GM10847 (cell line): ENCODE measurements around the gene TMEM51.

Experiments used
- POLR2A ChIP-seq: IDR thresholded peaks from 2 replicates; pipeline ENCODE4 v1.6.1; 2011; ENCODE audit not compliant: insufficient read length; ENCODE audit errors: extremely low read depth

Gene TMEM51

DNA sequence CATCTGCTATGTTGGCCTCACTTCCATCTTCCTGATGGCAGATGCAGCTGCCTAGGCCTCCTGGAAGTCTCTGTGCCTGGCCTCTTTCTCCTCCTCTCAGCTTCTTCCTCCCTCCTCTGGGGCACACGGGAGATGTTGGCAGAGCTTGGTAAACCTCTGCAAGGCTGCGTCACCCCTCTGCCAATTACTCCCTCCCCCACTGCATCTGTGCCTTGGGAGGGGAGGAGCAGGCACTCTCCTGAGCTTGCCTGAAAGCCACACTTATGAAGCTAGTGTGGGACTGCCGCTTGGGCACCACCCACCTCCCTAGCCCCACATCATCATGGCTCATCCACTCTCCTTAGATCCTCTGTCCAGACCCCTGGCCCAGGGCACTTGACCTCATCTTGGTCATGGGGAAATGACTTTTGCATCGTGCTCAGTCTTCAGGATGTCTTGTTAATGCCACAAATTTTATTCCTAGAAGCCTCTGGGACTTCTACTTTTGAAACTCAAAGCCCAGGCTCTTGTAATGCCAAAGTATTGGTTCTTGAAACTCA lies 7.3 kb upstream of the TMEM51 start:
- no peak for TF ChIP-seq POLR2A

DNA sequence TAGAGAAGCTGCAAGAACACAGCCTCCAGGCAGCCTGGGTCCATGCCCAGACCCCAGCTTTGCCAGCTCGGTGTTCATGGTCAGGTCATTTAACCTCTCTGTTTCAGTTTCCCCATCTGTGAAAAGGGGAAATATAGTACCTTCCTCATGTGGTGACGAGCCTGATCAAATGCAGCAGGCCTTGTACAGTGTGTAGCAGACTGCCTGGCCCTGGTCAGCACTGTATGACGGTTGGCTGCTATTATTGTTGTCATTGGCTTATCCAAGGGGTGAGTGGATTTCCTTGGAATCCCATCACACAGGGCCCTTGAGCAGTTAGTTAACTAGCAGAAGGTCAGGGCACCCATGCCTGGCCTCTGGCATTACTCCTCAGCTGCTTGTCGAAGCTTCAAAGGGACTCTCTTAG lies 6.6 kb upstream of the TMEM51 start:
- TF ChIP-seq POLR2A: no peak

DNA sequence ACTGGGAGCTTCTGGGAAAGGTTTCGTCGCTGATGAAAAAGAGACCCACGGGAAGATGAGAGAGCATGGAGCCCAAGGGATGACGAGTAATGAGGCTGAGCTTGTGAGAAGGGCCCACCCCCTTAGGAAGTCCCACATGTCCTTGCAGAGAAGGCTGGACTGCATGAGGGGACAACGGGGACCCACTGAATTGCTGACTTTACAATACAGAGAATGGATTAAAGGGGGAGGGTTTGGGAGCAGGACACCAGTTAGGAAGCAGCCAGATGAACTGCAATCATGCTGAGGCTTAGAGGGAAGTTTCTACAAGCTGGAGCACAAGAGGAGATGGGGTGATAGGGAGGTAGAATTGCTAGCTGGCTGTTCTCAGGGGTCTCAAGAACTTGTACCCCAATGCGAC lies 5.5 kb upstream of the TMEM51 start:
- no peak for TF ChIP-seq POLR2A

DNA sequence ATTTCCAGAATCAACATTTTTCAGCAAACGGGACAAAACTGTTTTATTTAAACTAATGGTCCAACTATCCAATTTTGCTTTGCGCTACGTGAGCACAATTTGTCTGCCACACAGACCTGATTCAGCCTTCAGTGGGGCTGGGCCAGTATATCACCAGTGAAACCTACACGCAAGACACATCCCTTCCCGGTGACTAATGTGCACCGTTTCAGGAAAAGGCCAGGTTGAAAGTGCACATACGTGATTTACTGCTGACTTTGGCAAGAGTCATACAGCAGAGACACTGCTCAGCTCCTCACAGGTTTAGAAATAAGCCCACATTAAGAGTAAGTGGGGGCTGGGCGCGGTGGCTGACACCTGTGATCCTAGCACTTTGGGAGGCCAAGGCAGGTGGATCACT lies 5.1 kb upstream of the TMEM51 start:
- TF ChIP-seq POLR2A: no peak

- TF ChIP-seq POLR2A: no peak
These were observed 4.6 kb upstream of the TMEM51 start for GRCh38 chr1:15148941-15149340.

GRCh38 chr1:15150376-15150775 lies 3.2 kb upstream of the TMEM51 start:
- TF ChIP-seq POLR2A: no peak

- no peak for TF ChIP-seq POLR2A
These were observed 2.2 kb upstream of the TMEM51 start for GRCh38 chr1:15151377-15151806.

GRCh38 chr1:15151871-15152270 lies 1.7 kb upstream of the TMEM51 start:
- no peak for TF ChIP-seq POLR2A

DNA sequence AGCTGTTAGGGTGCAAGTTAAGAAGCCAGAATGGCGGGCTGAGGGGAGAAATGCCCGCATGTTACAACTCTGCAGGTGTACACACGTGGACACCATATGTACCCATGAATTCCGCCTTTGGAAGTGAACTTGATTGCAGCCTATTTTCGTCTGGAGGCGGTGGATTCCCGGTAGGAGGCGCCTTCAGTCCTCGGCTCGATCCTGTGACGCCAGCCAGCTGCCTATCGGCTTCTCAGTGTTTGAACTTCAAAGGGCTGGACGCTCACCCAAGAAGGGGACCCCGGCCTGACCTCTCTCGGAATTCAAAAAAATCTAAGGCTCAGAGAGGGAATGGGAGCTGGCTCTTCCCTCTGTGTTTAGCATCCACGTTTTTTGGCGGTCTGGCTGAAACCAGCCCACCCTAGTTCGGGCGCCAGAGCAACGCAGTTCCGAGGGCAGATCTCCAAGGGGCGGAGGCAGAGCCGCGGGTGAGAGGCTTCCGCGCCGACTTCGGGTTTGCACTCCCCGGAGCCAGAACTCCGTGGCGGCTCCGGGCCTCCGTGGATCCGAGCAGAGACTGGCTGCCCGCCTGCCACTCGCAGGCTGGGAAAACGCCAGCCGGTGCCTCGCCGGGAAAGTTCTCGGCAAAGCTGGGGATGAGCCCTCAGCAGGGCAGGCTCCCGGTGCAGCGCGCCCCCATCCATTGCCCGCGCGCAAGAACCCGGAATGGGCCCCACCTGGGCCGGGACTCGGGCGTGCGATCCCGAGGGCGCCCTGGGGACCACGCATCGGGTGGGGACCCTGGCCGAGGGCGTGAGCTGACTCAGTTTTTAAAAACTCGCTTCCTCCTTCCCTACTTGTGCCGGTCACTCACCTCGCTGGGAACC lies 996 bp upstream of the TMEM51 start:
- TF ChIP-seq POLR2A: no peak

DNA sequence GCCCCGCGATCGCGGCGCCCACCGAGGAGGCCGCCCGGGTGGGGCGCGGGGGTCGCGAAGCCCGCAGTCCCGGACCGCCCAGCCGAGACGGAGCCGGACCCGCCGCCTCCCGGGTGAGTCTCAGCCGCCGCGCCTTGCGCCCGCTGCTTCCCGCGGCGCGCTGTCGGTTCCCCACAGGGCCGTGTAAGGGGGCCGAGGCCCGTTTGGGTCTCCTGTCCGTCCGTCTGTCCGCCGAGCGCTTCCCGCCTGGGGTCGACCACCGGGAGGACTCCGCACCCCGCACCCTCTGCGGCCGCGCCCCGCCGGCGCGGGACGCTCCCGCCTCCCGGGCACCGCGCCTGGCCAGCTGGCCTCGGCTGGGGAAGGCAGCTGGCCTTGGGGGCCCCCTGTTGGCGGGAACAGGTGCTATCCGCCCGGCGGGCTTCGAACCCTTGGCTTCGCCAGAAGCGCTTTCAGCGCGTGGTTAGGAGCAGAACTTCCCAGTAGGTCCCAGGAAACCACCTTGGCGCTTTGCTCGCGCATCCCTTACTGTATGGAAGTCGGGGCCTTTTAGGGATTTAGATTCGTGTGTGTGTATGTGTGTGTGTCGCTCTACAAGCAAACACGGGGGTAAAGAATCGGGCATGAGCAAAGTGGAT lies 414 bp downstream of the TMEM51 start:
- no peak for TF ChIP-seq POLR2A

DNA sequence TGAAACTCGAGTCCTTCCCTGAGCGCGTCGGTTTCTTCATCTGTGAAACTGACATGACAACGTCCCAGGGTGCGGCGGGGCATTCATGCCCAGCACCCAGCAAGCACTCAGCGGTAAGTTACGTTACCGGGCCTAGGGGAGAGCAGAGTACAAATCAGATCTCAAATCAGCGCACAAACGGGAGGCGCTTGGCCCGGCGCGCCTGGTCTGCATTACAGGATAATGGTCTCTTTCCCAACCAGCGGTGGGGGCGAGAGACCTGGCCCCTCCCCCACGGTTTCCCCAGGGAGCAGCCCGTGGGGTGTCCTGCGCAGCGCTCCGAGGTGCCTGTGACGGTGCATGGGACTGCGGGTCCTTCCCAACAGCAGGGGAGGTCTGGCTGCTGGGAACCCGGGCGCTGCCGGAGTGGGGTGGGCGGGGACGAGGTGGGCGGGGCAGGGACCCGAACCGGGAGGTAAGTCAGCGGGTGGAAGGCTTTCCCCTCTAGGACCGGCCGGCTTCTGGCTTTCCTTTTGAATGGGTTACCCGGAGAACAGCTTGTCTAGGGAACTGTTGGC lies 1.0 kb downstream of the TMEM51 start:
- TF ChIP-seq POLR2A: no peak

DNA sequence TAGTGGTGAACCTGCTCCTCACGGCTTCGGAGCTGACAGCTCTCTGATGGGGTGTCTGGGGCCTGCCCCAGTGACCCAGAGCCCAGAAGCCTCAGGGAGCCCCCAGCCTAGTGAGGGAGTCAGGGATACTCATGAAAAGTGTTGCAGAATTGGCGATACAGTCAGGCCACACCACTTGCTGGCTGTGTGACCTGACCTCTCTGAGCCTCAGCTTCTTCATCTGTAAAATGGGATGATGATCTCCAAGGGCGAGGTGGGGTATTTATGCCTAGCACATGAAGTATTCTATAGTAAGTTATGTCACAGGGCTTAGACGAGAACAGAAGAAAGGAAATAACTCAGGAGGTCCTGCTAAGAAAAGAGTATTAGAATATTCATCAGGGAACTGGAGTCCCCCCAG lies 1.6 kb downstream of the TMEM51 start:
- TF ChIP-seq POLR2A: no peak

GRCh38 chr1:15155888-15156741 lies 2.6 kb downstream of the TMEM51 start:
- no peak for TF ChIP-seq POLR2A

GRCh38 chr1:15156807-15157380 lies 3.3 kb downstream of the TMEM51 start:
- no peak for TF ChIP-seq POLR2A
